ENCODE measurements around the gene AGPAT3.

The AGPAT3 gene

GRCh38 chr21:43991447-43991991, 126.5 kb downstream of the AGPAT3 start:
- TF ChIP-seq TAF1 (IDR thresholded peaks at IDR 0.05; ENCODE audit: borderline replicate concordance, low read depth, low read length) (no peak), POLR2AphosphoS5 (IDR thresholded peaks at IDR 0.05; ENCODE audit: low read depth, low read length) (no peak), POLR2A (IDR thresholded peaks at IDR 0.05; ENCODE audit: low read depth, low read length) (no peak)
- no peak for DNase-seq (ENCODE audit: insufficient read length)
- FAIRE-seq, result no peak

- no peak for TF ChIP-seq POLR2A (IDR thresholded peaks at IDR 0.05; ENCODE audit: low read depth, low read length)
- no peak for TF ChIP-seq POLR2AphosphoS5 (IDR thresholded peaks at IDR 0.05; ENCODE audit: low read depth, low read length)
- no peak for TF ChIP-seq TAF1 (IDR thresholded peaks at IDR 0.05; ENCODE audit: borderline replicate concordance, low read depth, low read length)
- FAIRE-seq, result no peak
- DNase-seq (ENCODE audit: insufficient read length), result no peak
Observed at GRCh38 chr21:43992121-43992520, 127.1 kb downstream of the AGPAT3 start.

- TF ChIP-seq TAF1 (IDR thresholded peaks at IDR 0.05; ENCODE audit: borderline replicate concordance, low read depth, low read length), result no peak
- no peak for TF ChIP-seq POLR2AphosphoS5 (IDR thresholded peaks at IDR 0.05; ENCODE audit: low read depth, low read length)
- TF ChIP-seq POLR2A (IDR thresholded peaks at IDR 0.05; ENCODE audit: low read depth, low read length), result no peak
- no peak for DNase-seq (ENCODE audit: insufficient read length)
- FAIRE-seq, result no peak
Observed at GRCh38 chr21:43993420-43993934, 128.5 kb downstream of the AGPAT3 start.

GRCh38 chr21:43994085-43994484, 129.1 kb downstream of the AGPAT3 start:
- TF ChIP-seq POLR2A (IDR thresholded peaks at IDR 0.05; ENCODE audit: low read depth, low read length) (no peak), TAF1 (IDR thresholded peaks at IDR 0.05; ENCODE audit: borderline replicate concordance, low read depth, low read length) (no peak), POLR2AphosphoS5 (IDR thresholded peaks at IDR 0.05; ENCODE audit: low read depth, low read length) (no peak)
- FAIRE-seq, result no peak
- DNase-seq (ENCODE audit: insufficient read length), result no peak

- TF ChIP-seq TAF1 (IDR thresholded peaks at IDR 0.05; ENCODE audit: borderline replicate concordance, low read depth, low read length) (no peak), POLR2AphosphoS5 (IDR thresholded peaks at IDR 0.05; ENCODE audit: low read depth, low read length) (no peak), POLR2A (IDR thresholded peaks at IDR 0.05; ENCODE audit: low read depth, low read length) (no peak)
- DNase-seq (ENCODE audit: insufficient read length) (no peak), FAIRE-seq (no peak)
Observed at GRCh38 chr21:43994646-43995045, 129.6 kb downstream of the AGPAT3 start.

- DNase-seq (ENCODE audit: insufficient read length), result no peak
- FAIRE-seq, result no peak
- TF ChIP-seq TAF1 (IDR thresholded peaks at IDR 0.05; ENCODE audit: borderline replicate concordance, low read depth, low read length), result no peak
- no peak for TF ChIP-seq POLR2A (IDR thresholded peaks at IDR 0.05; ENCODE audit: low read depth, low read length)
- no peak for TF ChIP-seq POLR2AphosphoS5 (IDR thresholded peaks at IDR 0.05; ENCODE audit: low read depth, low read length)
Observed at GRCh38 chr21:43995521-43996105, 130.6 kb downstream of the AGPAT3 start.

GRCh38 chr21:43997766-43998742, 133.0 kb downstream of the AGPAT3 start:
- TF ChIP-seq POLR2A (IDR thresholded peaks at IDR 0.05; ENCODE audit: low read depth, low read length), result no peak
- FAIRE-seq (no peak), DNase-seq (ENCODE audit: insufficient read length) (no peak)

GRCh38 chr21:44000360-44000759, 135.3 kb downstream of the AGPAT3 start:
- no peak for FAIRE-seq
- TF ChIP-seq POLR2AphosphoS5 (IDR thresholded peaks at IDR 0.05; ENCODE audit: low read depth, low read length) (no peak), TAF1 (IDR thresholded peaks at IDR 0.05; ENCODE audit: borderline replicate concordance, low read depth, low read length) (no peak), POLR2A (IDR thresholded peaks at IDR 0.05; ENCODE audit: low read depth, low read length) (no peak)
- no peak for DNase-seq (ENCODE audit: insufficient read length)

- FAIRE-seq (no peak), DNase-seq (ENCODE audit: insufficient read length) (no peak)
- TF ChIP-seq TAF1 (IDR thresholded peaks at IDR 0.05; ENCODE audit: borderline replicate concordance, low read depth, low read length) (no peak), POLR2AphosphoS5 (IDR thresholded peaks at IDR 0.05; ENCODE audit: low read depth, low read length) (no peak), POLR2A (IDR thresholded peaks at IDR 0.05; ENCODE audit: low read depth, low read length) (no peak)
Observed at GRCh38 chr21:44002511-44002910, 137.5 kb downstream of the AGPAT3 start.

- TF ChIP-seq TAF1 (IDR thresholded peaks at IDR 0.05; ENCODE audit: borderline replicate concordance, low read depth, low read length) (no peak), POLR2A (IDR thresholded peaks at IDR 0.05; ENCODE audit: low read depth, low read length) (no peak), POLR2AphosphoS5 (IDR thresholded peaks at IDR 0.05; ENCODE audit: low read depth, low read length) (no peak)
- DNase-seq (ENCODE audit: insufficient read length) (no peak), FAIRE-seq (no peak)
Observed at GRCh38 chr21:44003307-44003966, 138.4 kb downstream of the AGPAT3 start.

- DNase-seq (ENCODE audit: insufficient read length) (no peak), FAIRE-seq (no peak)
- TF ChIP-seq POLR2A (IDR thresholded peaks at IDR 0.05; ENCODE audit: low read depth, low read length) (no peak), POLR2AphosphoS5 (IDR thresholded peaks at IDR 0.05; ENCODE audit: low read depth, low read length) (no peak), TAF1 (IDR thresholded peaks at IDR 0.05; ENCODE audit: borderline replicate concordance, low read depth, low read length) (no peak)
Observed at GRCh38 chr21:44005071-44005470, 140.0 kb downstream of the AGPAT3 start.

Measured in GM12892 (cell line).